GM19043 (cell line): ENCODE data around the gene SF3B1.
A peak's percentile ranks its signal among the peaks of the same experiment; 100 is the strongest.
"Not testable (repeated sequence)": the region's sequence is repeated elsewhere in the genome, so short reads cannot be mapped to it uniquely, and the experiment has no call there.

Experiments
- ATAC-seq: cut with Tn5 transposase; IDR thresholded peaks from one replicate; pipeline ENCODE4 v1.9.1; 2021; ENCODE audit warnings: low read depth; ENCODE audit not compliant: unreplicated experiment

SF3B1 gene

DNA sequence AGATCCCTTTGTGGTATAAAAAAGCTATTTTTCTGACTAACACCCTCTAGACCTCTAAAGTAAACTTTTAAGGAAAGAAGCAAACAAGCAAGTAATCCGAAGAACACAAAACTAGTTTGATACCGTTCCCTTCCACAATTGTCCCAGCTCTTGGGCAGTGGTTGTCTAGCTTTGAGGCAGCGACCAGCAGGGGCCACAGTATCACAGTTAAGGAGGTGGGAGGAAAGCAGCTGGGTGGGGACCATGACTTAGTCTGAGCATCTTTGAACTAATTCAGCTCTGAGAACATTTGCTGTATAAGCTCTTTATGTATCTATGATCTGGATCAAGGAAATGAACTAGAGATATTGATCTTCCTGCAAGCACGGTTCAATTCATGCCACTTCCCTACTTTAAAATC is 51.0 kb downstream of the SF3B1 start:
- no peak for ATAC-seq

DNA sequence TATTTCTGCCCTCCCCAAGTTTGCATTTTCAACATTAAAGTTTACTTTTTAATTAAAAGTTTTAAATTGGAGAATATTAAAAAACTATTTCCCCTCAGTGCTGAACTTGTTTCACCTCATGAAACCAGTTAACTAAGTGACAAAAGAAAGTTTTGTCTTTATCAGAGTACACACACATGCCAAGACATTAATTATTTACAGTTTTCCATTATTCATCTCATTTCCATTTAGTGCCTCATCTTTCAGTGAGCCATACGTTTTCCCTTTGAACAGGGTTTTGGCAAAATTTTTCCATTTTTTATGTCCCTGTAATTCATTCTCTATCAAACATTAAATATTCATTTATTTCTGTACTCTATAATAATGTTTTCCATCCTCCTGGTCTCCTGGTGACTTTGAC is 53.2 kb downstream of the SF3B1 start:
- ATAC-seq = no peak

DNA sequence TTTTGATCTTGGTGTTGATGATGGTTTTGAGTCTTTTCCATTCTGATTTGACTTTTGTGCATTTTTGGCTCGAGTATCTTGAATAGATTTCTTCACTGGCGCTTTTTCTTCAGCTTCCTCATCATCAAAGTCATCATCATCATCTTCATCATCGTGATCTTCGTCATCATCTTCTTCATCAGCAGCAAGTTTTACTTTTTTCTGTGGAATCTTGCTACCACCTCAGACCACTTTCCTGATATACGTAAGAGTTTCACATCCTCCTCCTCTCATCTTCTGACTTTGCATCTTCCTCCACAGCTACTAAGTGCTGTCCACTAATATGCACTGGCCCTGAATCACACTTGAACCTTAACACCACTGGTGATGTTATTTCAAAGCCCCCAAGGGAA is 54.9 kb downstream of the SF3B1 start:
- ATAC-seq = not testable (repeated sequence)

DNA sequence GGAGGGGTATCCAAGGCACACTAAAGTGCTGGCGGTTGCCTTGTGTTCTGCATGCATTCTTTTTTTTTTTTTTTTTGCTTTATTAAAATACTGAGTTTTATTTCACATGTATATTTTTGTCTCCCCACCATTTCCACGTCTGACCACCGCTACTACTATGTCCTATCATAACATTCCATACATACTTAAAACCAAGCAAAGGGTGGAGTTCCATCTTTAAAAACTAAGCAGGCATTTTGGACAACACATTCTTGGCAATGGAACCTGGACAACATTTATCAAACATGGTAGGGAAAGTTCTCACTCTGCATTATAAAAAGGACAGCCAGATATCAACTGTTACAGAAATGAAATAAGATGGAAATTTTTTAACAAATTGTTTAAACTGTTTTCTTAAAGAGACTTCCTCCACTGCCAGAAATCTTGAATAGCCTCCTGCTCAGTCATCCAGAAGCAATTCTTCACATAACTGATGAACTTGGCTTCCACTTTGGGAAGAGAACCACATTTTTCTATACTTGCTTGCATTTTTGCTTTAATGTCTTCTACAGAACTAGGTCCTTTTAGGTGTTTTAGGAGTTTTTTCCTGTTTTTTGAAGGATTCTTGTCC is 55.4 kb downstream of the SF3B1 start:
- ATAC-seq = not testable (repeated sequence)

DNA sequence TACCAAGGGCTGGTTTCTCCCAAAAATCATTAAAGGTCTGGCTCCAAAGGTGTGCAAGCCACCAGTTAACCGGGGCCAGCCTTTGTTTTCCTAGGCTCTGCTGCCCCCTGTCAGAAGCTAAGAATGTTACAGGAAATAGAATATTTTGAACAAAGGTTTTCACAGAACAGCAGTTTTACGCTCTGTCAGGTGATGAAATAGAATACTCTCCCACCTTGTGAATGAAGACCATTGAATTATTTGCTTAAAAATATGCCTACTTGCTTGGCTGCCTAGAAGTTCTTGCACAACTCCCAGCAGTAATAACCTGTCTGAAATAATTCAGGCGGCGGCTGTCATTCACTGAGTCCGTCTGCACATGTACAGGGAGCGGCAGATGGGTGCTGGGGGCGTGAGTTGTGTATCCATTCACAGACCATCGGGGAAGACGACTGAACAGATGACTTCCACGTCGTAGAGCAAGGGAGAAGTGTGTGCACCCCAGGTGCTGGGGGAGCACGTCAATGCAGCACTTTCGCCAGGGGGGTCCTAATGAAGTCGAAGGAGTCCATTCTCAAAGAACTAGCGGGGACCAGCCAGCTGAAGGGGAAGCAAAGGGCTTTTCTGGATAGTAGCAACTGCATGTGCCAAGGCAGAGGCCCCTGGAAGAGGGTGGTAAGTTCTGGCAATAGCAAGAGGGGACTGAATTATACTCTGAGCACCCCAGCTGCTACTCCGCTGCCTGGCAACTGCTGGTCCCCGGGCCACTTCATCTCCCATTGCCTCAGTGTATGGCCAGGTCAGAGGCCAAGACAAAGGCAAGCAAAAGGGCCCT is 56.1 kb downstream of the SF3B1 start:
- no peak for ATAC-seq

DNA sequence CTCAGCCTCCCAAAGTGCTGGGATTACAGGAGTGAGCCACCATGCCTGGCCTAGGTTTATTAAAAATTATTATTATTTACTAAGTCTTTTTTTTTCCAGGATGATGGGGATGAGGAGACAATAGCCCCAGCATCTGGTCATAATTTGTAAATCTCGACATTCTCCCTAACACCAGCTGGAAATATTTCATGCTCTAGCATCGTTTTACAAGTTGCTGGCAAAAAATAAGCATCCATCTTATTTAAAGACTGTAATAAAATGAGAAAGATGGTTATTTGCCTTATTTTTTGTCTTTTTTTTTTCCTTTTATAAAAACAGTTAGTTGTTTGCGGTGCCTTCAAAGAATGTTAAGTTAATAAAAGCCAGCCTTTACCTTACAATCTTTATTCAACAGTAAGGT is 56.7 kb downstream of the SF3B1 start:
- ATAC-seq = no peak

DNA sequence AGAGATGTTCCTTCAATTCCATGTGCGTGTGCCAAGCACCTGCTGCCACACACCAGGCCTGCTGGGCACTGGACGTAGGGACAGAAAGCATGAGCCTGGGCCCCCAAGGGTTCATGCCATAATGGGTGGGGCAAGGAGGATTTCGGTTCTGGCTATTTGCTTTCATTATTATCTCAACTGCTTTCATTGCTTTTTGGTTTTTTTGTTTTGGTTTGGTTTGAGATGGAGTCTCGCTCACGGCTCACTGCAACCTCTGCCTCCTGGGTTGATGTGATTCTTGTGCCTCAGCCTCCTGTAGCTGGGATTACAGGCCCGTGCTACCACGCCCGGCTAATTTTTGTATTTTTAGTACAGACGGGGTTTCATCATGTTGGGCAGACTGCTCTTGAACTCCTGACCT is 57.2 kb downstream of the SF3B1 start:
- no peak for ATAC-seq

DNA sequence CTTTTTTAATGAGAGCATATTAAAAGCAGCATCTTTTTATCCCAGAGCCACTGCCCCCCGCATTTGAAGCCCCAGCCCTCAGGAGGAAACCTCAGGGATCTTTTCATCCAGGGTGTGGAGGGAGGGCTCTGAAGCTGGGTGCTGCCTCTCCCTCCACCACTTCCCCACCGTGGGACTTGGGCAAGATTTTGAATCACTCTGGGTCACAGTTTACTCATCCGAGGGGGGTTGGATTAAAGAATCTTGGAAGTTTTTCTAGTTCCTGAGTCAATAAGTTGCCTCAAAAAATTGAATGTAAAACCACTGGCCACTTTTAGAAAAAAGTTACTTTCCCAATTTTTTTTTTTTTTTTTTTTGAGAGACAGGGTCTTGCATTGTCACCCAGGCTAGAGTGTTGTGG is 62.2 kb downstream of the SF3B1 start:
- no peak for ATAC-seq

DNA sequence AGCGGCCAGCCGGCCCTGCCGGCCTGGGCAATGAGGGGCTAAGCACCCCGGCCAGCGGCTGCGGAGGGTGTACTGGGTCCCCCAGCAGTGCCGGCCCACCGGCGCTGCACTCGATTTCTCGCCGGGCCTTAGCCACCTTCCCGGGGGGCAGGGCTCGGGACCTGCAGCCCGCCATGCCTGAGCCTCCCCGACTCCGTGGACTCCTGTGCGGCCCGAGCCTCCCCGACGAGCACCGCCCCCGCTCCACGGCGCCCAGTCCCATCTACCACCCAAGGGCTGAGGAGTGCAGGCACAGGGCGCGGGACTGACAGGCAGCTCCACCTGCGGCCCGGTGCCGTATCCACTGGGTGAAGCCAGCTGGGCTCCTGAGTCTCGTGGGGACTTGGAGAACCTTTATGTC is 64.2 kb downstream of the SF3B1 start:
- not testable (repeated sequence) for ATAC-seq

DNA sequence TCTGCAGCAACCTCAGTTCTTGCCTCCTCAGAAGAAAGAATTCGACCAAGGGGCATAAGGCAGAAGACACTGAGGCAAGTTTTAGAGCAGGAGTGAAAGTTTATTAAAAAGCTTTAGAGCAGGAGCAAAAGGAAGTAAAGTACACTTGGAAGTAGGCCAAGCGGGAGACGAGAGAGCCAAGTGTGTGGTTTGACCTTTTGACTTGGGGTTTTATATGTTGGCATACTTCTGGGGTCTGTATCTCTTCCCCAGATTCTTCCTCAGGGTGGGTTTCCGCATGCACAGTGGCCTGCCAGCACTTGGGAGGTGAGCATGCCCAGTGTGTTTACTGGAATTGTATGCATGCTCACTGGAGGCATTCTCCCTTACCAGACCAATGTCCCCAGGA is 64.9 kb downstream of the SF3B1 start:
- ATAC-seq = no peak

DNA sequence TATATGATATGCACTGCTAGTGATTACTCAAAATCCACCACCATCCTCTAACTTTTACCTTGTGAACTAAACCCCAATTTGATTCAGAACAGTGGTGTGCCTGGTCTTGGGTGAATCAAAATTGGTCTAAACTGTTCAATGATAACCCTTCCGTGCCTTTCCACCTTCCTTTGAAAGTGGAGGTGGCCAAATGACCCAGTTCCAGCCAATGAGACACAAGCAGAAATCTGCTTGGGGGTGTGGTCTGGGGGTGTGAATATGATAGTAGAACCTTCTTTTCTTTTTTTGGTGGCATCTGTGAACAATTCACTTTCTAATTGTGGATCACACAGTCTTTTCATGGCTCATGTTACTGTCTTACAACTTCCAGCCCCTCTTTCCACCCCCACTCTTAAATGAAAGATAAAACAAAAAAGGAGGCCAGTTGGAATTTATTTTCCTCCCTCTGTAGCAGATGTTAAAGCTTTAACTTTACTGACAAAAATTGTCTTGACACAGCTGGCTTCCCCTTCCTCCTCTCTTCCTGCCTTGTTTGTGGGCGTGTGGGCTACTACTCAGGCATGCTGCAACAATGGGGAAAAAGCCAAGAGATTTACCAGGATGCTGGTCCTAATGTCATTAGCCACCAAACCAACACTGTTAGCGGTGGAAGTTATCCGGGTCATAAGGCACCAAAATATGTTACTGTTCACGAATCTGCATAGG is 65.4 kb downstream of the SF3B1 start:
- no peak for ATAC-seq

DNA sequence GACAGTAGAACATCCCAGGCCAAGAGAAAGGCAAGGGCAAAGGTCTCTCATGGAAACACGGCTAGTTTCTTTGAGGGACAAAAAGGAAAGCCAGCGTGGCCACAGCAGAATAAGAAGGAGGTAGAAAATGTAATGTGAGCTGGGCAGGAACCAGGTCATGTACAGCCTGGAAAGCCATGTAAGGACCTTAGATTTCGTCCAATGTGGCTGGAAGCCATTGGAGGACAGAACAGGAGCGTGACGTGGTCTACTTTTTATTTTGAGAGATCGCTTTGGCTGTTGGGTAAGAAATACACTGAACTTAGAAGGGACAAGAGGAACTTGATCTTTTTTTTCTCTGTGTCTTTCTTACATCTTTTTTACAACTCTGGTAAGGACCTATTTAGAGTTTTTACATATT is 66.4 kb downstream of the SF3B1 start:
- no peak for ATAC-seq

DNA sequence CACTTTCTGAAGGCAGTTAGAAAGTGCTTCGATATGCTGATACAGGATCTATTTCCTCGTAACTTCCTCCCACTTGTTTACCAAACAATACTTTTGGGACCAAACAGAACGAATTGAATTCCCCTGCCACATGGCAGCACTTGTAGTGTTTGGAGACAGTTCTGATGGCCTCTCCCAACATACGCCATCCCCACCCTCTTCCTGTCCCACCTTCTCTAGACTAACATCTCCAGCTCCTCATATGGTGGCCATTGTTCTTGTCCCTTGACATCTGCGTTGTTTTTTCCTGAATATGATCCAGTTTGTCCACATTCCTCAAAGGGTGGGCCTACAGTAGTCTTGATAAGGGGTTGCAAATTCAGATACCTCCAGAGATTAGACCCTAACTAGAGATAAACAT is 70.8 kb downstream of the SF3B1 start:
- no peak for ATAC-seq

DNA sequence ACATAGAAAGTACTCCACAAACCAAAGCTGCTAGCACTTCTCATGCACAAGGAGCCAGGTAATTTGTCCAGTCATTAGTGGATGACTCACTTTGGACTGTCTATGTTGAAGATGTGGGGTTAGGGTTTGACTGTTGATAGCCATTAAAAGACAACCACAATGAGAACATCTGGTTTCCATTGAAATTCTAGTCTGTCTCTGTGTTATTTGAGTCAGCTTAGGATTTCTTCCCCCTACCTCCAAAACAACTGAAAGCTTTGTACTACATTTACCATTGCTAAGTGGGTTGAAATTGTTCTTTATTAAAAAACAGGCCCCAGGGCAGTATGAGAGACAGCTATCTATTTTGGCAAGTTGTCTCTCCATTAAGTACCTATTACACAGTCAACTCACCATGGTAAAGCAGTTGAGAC is 74.1 kb downstream of the SF3B1 start:
- ATAC-seq = peak; percentile 43

DNA sequence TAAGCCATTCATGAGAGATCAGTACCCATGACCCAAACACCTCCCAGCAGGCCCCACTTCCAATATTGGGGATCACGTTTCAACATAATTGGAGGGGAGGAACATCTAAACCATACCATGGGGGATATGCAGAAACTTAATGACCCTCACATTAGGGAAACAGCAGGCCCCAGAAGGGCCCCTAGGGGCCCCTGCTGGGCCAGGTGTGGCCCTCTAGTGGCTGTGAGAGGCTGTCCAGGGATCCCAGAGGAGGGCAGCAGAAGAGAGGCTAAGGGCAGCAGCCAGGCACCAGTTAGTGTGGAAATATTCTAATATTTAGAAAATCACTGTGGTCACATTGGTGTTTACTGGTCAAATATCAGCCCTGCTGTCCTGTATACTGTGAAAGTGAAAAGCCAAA is 75.0 kb downstream of the SF3B1 start:
- ATAC-seq = no peak

DNA sequence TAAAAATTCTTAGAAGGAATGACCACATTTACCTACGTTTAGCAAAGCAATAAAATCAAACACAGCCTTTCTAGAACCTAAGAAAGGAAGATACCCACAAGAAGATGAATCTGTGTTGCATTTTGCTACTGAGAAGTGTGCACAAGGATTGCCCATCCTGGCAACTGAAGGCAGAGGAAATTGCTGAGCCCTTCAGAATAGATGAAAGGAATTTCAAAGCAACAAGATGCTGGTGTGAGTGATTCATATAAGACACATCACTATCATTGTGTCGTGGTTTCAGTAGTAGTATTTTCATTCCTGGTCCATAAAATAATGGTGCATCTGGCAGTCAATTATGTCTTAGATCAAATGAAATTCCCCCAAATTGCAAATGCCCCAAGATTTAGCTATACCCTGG is 75.9 kb downstream of the SF3B1 start:
- ATAC-seq = no peak

DNA sequence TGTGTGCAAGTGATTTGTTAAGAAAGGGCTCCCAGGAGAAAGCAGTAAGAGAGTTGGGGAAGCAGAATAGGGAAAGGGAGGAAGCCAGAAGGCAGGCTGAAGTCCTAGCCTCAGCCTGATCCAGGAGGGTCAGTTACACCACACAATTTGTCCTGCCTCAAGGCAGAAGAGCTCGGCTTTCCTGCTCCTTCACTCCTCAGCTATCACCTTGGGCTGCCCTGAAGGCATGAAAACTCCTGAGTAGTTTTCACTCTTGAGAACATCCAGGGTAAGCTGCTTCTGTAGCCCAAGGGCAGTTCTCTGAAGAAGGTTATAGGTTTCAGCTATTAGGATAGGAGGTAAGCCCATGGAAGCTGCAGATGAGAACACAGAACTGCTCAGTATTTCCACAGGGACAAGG is 76.8 kb downstream of the SF3B1 start:
- no peak for ATAC-seq

DNA sequence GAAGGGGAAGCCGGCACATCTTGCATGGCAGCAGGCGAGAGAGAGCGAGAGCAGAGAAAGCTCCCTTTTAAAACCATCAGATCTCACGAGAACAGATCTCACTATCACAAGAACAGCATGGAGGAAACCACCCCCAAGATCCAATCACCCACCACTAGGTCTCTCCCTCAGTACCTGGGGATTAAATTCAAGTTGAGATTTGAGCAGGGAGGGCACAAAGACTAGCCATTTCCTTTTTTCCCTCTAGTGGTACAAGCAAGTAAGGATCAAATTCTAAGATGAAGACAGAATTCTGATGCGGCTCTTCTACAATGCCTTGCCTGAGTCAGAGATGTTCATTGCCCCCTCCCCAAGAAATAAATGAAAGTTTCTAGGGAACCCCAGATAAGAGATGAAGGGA is 78.7 kb downstream of the SF3B1 start:
- ATAC-seq = no peak

DNA sequence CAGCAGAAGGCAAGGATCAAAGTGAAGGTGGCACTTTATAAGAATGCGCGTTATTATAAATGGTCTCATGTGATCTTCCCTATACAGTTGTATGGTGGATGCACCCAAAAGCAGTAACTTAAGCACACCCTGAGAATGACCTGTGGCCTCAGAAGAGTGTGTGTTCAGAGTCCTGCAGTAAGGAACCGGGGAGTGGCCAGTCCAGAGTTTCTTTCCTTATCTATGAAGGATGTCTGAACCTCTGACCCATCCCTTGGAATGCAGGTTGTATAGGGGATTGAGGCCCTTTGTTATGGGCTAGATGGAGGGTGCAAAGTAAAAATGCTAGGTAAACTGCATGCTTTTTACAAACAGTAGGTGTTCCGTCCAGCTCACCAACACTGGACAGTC is 80.7 kb downstream of the SF3B1 start:
- no peak for ATAC-seq

DNA sequence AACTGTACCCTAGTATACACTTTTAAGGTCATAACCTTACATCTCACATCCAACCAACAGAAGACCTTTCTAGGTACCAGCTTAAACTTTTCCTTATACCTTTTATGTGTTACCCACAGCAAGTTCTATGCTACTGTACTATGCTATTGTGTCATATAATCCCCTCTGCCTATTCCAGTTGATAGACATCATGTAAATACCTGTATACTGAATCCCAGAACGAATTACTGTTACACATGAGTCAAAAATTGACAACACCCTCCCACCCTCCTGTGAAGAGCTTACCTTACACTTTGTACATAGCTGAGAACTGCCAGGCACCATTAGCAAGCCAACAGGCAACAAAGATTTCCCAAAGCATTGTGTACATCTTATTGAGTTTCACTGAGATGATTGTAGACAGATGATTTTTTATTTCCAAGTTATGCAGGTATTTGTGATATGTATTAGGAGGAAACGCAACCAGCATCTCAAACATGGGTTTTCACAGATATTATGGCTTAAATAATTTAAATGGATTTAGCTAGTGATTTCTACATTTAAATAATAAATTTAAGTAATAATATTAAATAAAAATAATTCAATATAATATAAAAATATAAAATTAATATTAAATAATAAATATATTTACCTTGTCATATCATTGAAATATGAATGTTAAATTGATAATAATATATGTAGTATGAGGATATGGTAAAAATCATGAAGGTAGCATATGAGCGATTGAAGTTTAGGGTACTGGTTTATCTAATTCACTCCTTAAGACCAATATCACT is 81.2 kb downstream of the SF3B1 start:
- ATAC-seq = no peak

DNA sequence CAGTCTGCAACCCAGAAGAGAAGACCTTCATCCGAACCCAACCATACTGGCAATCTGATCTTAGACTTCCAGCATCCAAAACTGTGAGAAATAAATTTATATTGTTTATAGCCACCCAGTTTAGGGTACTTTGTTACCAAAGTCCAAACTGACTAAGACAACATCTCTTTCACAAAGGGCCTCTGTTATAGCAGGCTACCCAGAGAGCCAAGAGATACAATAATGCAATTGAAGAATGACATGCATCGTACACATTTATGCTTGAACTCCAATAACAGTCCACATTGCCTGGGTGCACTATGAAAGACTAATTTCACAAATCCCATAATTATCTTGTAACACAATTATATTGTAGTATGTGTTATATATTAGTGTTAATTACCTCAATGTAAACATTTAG is 85.1 kb downstream of the SF3B1 start:
- ATAC-seq = no peak
